ENCODE results near the gene MRTO4.
"Not testable (repeated sequence)": the region's sequence is repeated elsewhere in the genome, so short reads cannot be mapped to it uniquely, and the experiment has no call there.

Gene MRTO4

GRCh38 chr1:19270343-19270730, 18.7 kb downstream of the MRTO4 start:
- DNase-seq (ENCODE audit: low spot score) = not testable (repeated sequence)

DNA sequence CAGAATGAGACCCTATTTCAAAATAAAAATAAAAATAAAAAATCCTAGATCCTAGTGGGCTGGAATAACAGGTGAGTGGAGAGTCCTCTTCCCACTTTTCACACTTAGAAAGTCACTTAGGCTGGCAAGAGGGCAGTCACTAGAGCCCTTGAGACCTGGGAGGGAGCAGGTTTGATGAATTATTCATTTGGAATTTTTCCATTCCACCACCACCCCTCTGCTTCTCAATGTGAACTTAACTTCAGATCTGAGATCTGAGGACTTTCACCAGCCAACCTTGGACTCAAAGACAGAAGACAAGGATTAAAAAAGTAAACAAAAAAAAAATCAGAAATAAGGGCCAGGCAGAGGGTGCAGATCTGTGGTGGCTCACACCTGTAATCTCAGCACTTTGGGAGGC, 20.5 kb downstream of the MRTO4 start:
- DNase-seq (ENCODE audit: low spot score) = no peak

DNA sequence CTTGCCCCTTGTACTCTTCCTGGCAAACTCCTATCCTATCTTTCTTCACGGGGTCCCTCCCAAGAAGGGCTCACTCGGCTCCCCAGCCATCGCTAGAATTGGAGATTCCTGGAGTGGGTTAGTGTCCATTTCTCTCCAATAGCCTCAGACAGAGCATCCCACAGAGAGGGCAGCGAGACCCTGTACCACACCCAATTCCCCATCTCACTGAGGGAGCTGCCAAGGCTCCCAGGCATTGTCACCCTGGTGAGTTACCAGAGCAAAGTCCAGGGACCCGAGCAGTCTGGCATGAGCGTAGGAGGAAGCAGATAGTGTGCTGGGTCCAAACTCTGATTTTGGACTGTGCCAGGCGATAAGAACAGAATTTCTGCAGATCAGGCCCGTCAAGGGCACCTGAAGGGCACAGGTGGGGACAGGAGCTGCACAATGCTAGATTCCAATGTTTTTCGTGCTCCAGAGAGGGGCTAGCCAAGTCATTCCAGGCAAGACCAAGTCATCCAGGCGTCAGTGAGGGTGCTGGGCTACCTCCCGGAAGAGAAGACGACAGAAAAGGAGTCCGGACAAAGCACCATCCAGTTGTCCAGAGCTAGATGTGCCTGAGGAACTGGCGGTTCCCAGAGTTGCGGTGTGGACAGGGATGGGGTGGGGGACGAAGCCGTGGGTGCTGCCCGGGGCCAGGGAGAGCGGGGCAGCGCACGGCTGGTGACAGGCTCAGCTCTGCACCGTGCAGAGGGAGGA, 21.7 kb downstream of the MRTO4 start:
- DNase-seq (ENCODE audit: low spot score) = no peak

DNA sequence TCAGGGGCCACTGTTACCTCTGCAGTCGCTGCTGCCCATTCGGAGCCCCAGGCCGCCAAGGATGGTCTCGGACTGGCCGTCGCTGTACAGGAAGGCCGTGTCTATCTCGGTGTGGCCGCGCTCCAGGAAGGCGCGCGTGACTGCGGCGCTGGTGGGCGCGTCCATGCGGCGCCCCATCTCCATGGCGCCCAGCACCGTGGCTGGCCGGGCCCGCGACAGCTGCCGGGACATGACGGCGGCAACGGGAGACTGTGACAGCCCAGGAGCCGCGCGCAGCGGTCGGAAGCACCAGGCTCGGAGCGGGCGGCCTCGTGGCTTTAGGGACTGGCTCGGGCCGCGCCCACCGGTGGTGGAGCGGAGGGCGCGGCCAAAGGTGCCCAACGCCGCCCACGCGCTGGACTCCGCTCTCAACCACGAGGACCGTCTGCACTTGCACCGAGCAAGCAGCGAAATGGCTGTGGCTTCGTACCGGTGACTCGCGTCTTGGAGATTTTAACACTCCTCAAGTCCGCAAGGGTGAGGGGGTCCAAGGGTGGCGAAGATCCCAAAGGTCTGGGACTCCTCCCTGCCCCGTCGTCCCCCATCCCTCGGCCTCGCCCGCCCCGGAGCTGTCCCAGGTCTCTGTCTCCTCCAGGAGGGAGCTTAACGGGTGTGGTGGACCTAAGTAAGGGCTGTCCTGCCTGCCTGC, 22.4 kb downstream of the MRTO4 start:
- not testable (repeated sequence) for DNase-seq (ENCODE audit: low spot score)

GRCh38 chr1:19274636-19275035, 23.0 kb downstream of the MRTO4 start:
- no peak for DNase-seq (ENCODE audit: low spot score)

DNA sequence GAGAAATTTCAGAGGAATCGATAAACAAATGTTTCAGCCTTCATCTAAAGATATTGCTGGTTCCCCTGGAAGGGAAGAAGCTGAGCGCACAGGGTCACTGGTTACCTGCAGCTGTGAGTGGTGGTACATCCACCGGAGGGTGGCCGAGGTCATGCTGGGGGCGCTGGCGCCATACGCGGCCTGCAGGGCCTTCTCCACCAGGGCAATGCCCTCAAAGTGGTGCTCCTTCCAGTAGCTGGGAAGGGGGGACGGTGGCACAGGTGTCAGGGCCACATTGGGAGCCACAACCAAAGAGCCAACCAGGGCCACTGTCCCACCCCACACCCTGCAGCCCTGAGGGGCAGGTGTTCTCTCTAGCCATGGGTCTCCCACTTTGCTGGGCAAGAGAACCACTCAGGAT, 32.3 kb downstream of the MRTO4 start:
- DNase-seq (ENCODE audit: low spot score) = no peak

- no peak for DNase-seq (ENCODE audit: low spot score)
Measured at GRCh38 chr1:19284881-19285280, 33.3 kb downstream of the MRTO4 start.

- DNase-seq (ENCODE audit: low spot score) = not testable (repeated sequence)
Measured at GRCh38 chr1:19285366-19285765, 33.8 kb downstream of the MRTO4 start.

- DNase-seq (ENCODE audit: low spot score) = not testable (repeated sequence)
Measured at GRCh38 chr1:19285807-19286206, 34.2 kb downstream of the MRTO4 start.

GRCh38 chr1:19287436-19288185, 36.0 kb downstream of the MRTO4 start:
- no peak for DNase-seq (ENCODE audit: low spot score)

DNA sequence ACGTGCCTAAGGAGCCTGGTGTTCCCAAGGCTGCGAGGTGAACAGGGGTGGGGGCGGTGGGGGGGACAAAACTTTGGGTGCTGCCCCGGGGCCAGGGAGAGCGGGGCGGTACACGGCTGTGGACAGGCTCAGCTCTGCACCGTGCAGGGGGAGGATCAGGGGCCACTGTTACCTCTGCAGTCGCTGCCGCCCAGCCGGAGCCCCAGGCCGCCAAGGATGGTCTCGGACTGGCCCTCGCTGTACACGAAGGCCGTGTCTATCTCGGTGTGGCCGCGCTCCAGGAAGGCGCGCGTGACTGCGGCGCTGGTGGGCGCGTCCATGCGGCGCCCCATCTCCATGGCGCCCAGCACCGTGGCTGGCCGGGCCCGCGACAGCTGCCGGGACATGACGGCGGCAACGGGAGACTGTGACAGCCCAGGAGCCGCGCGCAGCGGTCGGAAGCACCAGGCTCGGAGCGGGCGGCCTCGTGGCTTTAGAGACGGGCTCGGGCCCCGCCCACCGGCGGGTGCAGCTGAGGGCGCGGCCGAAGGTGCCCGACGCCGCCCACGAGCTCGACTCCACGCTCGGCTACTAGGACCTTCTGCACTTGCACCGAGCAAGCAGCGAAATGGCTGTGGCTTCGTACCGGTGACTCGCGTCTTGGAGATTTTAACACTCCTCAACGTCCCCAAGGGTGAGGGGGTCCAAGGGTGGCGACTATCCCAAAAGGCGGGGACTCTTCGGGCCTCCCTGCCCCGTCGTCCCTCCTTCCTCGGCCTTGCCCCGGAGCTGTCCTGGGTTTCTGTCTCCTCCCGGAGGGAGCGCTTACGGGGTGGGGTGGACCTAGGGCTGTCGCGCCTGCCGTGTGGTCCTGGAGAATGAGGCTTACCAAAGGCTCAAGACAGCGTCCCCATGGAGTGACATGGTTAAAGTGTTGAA, 37.0 kb downstream of the MRTO4 start, which contains the start of gene AKR7A3:
TSS of gene AKR7A3 (minus strand) at position 447 of the 918 bp plus-strand sequence. CDS start at position 386, 61 bp downstream.
- not testable (repeated sequence) for DNase-seq (ENCODE audit: low spot score)

DNA sequence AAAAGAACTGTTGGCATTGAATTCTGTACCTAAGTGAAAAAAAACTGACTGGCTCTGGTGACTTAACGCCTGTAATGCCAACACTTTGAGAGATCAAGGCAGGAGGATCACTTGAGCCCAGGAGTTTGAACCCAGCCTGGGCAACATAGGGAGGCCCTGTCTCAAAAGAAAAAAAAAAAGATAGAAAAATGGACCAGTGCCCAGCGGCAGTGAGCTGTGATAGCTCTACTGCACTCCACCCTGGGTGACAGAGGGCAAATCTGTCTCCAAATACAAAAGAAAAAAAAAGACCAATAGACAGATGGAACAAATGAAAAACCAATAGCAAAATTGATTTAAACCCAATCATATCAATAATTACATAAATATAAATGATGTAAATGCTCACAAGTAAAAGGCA, 37.6 kb downstream of the MRTO4 start:
- DNase-seq (ENCODE audit: low spot score) = no peak

DNA sequence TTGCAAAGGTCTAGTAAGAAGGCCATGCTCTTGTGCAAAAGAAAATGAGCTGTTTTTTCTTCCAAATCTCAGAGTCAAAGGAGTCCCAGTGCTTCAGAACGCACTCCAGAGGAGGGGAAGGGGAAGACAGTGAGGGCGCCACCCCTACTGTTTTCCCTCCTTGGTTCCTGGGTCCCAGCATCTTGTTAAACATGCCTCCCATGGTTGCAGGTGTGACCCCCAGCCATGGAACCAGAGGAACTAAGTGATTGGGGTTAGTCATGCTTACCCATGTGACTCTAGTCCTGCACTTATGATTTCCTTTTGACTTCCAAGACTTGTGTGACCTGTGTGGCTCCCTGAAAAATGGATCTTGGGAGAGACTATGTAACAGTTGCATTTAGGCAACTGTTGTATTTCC, 43.0 kb downstream of the MRTO4 start:
- DNase-seq (ENCODE audit: low spot score) = no peak

GRCh38 chr1:19300211-19300610, 48.6 kb downstream of the MRTO4 start:
- no peak for DNase-seq (ENCODE audit: low spot score)

- DNase-seq (ENCODE audit: low spot score) = not testable (repeated sequence)
Measured at GRCh38 chr1:19304081-19304480, 52.5 kb downstream of the MRTO4 start.

DNA sequence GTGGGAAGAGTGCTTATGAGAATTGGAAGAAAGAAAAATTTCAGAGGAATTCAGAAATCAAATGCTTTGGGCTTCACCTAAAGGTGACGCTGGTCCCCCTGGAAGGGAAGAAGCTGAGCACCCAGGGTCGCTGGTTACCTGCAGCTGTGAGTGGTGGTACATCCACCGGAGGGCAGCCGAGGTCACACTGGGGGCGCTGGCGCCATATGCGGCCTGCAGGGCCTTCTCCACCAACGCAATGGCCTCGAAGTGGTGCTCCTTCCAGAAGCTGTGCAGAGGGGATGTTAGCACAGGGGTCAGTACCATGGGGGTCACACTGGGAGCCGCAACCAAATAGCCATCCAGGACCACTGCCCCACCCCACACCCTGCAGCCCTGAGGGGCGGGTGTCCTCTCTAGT, 54.3 kb downstream of the MRTO4 start:
- no peak for DNase-seq (ENCODE audit: low spot score)

- DNase-seq (ENCODE audit: low spot score) = no peak
Measured at GRCh38 chr1:19306941-19307340, 55.3 kb downstream of the MRTO4 start.

- no peak for DNase-seq (ENCODE audit: low spot score)
Measured at GRCh38 chr1:19307794-19308508, 56.3 kb downstream of the MRTO4 start.

DNA sequence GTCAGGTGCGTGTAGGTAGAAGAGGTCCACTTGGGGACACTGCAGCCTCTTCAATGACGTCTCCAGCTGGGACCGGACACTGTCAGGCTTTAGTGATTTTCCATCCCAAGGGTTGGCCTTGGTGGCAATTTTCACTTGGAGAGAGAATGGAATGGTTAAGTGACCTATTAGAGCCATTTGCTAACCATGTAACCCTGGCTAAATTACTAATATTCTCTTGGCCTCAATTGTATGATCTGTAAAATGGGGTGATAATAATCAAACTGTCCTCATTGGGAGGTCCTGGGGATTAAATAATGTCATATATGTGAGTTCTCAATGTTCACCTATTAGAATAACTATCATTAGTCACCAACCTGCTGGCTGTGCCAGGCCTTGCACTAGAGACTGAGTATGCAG, 56.9 kb downstream of the MRTO4 start:
- DNase-seq (ENCODE audit: low spot score) = no peak

- no peak for DNase-seq (ENCODE audit: low spot score)
Measured at GRCh38 chr1:19309123-19309813, 57.7 kb downstream of the MRTO4 start.
